Epithelial cell of prostate (primary cell): ENCODE data around the gene HBG1.
A peak's percentile ranks its signal among the peaks of the same experiment; 100 is the strongest.
"Not testable (repeated sequence)": the region's sequence is repeated elsewhere in the genome, so short reads cannot be mapped to it uniquely, and the experiment has no call there.

Experiments used
- DNase-seq: peaks from one replicate; pipeline ENCODE4 v3.0.0-alpha.2; 2011; ENCODE audit warnings: low read depth, low spot score
- H3K27ac ChIP-seq: fragments of 450-650 bp; 2 replicates; pipeline ENCODE4 v1.5.1; 2017; ENCODE audit warnings: mild to moderate bottlenecking

Gene HBG1

DNA sequence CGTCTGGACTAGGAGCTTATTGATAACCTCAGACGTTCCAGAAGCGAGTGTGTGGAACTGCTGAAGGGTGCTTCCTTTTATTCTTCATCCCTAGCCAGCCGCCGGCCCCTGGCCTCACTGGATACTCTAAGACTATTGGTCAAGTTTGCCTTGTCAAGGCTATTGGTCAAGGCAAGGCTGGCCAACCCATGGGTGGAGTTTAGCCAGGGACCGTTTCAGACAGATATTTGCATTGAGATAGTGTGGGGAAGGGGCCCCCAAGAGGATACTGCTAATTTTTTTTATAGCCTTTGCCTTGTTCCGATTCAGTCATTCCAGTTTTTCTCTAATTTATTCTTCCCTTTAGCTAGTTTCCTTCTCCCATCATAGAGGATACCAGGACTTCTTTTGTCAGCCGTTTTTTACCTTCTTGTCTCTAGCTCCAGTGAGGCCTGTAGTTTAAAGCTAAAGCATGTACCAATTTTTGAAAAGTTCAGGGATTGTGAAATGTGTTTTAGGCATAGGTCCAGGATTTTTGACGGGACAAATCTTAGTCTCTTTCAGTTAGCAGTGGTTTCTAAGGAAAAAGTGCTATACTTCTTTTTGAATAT, at the start of gene HBG1:
Gene HBG1, minus strand, starts transcription at position 51 of the 590 bp plus-strand sequence. CDS start 53 bp downstream, outside the sequence.
- not testable (repeated sequence) for DNase-seq, H3K27ac ChIP-seq

DNA sequence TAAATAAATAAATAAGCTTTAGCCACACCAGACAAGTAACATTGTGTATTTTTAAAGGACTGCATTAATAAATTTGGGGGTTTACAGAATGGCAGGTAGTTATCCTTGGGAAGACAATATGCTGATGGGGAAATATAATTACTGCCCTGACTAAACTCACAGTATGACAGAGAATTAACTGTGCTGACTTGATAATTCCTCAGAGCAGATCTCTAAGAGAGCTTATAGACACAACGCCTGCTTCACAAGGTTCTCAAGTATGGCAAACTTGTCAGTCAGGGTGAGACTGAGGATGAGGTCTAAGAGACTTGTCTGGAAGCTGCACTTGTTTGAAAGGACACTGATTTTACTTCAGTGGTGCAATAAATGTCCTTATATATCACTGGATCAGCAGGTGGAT, 48.8 kb upstream of the HBG1 start:
- no peak for DNase-seq
- H3K27ac ChIP-seq, result no peak overlapping the region

DNA sequence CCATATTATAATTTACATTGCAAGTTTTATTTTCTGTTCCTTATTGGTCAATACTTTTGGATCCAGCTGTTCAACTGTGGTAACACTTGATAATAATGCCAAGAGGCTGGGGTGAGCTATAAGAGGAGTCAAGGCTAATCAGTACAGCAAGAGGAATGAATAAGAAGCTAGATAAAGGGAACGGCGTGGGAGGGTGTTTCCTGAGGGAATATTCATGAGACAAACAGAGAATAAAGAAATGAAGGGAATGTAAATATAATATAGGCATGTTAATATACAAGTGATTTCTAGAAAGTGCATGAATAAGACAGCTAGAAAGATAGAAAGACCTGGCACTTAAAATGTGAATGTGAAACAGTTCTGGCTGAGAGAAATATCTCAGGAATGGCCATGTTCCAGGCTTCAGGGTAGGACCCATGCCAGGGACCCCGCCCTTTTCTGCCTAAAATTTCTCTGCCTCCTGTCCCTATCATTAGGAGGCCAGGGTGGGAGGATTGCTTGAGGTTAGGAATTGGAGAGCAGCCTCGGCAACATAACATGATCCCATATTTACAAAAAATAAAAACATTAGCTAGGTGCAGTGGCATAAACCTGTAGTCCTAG, 48.2 kb upstream of the HBG1 start:
- DNase-seq, result no peak
- no peak overlapping the region for H3K27ac ChIP-seq

DNA sequence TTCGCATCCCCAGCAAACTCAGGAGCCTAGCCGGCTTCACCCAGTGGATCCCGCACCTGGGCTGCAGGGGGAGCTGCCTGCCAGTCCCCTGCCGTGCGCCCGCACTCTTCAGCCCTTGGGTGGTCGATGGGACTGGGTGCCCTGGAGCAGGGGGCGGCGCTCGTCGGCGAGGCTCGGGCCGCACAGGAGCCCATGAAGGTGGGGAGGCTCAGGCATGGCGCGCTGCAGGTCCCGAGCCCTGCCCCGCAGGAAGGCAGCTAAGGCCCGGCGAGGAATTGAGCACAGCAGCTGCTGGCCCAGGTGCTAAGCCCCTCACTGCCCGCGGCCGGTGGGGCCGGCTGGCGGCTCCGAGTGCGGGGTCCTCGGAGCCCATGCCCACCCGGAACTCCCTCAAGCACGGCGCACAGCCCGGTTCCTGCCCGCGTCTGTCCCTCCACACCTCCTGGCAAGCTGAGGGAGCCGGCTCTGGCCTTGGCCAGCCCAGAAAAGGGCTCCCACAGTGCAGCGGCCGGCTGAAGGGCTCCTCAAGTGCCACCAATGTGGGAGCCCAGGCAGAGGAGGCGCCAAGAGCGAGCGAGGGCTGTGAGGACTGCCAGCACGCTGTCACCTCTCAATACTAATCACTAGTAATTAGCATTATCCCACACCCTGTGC, 44.8 kb upstream of the HBG1 start:
- DNase-seq, H3K27ac ChIP-seq: not testable (repeated sequence)

DNA sequence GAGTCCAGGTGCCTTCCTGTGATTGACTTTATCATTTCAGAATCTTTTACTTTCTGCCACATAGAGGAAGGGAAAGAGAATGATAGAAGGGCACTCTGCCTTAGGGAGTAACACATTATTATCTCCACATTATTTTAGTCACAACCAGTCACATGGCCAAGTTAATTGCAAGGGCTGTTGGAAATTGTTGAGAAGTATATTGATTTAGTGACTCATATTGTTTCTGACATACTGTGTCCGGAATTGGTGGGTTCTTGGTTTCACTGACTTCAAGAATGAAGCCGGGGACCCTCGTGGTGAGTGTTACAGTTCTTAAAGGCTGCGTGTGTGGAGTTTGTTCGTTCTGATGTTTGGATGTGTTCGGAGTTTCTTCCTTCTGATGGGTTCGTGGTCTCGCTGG, 43.4 kb upstream of the HBG1 start:
- DNase-seq, result no peak
- no peak overlapping the region for H3K27ac ChIP-seq

DNA sequence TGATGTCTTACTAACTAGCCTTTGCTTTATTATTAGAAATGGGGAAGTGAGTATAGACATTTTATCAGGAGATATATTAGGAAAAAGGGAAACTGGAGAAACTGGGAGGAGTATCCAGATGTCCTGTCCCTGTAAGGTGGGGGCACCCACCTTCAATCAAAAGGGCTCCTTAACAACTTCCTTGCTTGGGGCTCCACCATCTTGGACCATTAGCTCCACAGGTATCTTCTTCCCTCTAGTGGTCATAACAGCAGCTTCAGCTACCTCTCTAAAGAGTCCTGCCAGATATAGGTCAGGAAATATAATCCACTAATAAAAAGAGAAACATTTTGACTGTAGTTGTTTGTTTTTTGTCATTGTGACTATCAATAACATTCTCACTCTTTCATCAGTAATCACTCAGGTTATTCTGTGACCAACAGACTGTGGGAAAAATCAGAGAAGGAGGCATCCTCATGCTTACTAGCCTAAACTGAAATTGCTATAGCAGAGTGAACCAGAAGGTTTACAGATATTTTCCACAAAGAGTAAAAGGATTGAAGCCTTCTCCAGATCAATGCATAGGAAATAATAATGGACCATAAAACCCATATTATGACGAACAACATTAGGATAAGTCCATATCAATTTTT, 41.7 kb upstream of the HBG1 start:
- no peak for DNase-seq

DNA sequence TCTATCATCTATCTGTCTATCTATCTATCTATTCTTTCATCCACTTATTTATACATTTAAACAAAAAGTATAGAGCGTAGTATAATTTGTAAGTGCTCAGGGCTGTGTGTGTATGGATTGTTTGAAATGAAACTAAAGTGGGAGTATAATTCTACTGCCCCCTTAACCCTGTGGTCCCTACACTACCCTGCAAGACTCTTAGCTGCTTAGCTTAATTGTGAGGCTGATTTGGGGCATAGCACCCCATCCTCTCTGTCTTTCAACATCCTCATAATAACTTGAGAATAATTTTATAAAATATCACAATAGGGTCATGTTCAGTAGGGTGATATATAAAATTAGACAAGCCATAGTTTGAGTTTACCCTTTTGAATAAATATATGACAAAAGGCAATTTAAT, 40.4 kb upstream of the HBG1 start:
- peak overlapping the region; percentile 34 for H3K27ac ChIP-seq
- no peak for DNase-seq

More for the DNA sequence above, 41.7 kb upstream of the HBG1 start:
- no peak overlapping the region for H3K27ac ChIP-seq

DNA sequence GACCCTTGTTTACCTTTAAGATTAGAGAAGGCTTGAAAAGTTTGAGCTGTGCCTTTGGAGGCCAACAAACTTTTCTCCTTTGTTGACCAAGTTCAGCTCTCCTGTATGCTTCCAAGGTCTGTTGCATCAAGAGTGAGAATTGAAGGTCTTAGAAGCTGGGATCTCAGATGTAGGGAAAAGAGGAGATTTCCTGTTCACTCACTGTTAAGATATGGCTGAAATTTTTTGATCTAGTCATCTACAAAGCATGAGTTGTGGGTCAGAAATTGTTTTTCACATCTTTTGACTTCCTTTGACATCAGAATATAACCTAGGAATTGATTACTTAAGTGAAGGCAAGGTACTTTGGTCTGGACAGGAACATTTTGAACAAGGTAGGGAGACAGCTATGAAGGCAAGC, 40.0 kb upstream of the HBG1 start:
- H3K27ac ChIP-seq, result peak overlapping the region; percentile 34
- DNase-seq, result no peak

DNA sequence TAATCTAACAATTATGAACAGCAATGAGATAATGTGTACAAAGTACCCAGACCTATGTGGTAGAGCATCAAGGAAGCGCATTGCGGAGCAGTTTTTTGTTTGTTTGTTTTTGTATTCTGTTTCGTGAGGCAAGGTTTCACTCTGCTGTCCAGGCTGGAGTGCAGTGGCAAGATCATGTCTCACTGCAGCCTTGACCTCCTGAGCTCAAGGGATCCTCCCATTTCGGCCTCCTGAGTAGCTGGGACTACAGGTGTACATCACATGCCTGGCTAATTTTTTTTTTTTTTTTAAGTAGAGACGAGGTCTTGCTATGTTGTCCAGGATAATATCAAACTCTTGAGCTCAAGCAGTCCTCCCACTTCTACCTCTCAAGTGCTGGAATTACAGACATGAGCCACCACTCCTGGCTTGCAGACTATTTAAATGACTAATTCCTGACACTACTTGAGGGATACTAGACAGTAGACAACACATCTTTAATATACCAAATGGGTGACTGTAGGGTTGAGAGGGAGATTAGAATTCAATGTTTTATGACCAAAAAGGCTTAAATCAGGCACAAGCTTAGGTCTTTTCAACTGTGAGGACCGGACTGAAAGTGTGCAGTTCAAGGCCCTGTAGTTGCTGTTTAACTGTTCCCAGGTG, 39.4 kb upstream of the HBG1 start:
- peak overlapping the region; percentile 34 for H3K27ac ChIP-seq
- no peak for DNase-seq

DNA sequence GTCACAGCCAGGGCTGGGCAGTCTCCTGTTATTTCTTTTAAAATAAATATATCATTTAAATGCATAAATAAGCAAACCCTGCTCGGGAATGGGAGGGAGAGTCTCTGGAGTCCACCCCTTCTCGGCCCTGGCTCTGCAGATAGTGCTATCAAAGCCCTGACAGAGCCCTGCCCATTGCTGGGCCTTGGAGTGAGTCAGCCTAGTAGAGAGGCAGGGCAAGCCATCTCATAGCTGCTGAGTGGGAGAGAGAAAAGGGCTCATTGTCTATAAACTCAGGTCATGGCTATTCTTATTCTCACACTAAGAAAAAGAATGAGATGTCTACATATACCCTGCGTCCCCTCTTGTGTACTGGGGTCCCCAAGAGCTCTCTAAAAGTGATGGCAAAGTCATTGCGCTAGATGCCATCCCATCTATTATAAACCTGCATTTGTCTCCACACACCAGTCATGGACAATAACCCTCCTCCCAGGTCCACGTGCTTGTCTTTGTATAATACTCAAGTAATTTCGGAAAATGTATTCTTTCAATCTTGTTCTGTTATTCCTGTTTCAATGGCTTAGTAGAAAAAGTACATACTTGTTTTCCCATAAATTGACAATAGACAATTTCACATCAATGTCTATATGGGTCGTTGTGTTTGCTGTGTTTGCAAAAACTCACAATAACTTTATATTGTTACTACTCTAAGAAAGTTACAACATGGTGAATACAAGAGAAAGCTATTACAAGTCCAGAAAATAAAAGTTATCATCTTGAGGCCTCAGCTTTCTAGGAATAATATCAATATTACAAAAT, 38.6 kb upstream of the HBG1 start:
- peak overlapping the region; percentile 95 for H3K27ac ChIP-seq
- DNase-seq, result no peak

DNA sequence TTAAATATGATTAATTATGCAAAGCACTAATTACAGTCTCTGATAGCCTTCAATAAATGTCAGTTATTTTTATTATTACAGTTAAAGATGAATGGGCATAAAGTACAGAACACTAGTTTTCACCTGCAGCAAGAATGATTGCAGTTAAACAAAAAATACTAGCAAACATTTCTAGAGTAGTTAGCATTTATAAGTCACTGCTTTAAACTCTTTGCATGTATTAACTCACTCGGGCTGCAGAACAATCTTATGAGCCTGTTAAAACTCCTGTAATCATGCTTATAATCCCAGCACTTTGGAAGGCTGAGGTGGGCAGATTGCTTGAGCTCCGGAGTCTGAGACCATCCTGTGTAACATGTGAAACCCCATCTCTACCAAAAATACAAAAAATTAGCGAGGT, 37.2 kb upstream of the HBG1 start:
- DNase-seq, result no peak
- H3K27ac ChIP-seq, result peak overlapping the region; percentile 95

DNA sequence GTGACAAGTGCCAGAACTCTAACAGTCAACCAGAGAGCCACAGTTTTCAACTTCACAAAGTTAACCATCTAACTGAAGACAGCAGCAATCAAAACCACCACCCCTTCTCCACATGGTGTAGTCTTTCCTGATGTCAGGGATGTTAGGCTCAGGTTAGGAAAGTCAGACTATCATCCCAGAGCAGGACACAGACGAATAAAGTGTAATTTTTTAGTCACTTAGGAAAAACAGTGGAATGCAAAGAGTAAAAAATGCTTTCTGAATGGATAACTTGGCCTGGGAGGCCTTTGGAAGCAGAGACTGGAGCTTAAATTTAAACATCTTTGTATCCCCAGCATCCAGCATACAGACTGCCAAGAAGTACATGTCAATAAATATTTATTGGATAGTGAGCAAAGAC, 36.7 kb upstream of the HBG1 start:
- DNase-seq, result no peak
- peak overlapping the region; percentile 95 for H3K27ac ChIP-seq

DNA sequence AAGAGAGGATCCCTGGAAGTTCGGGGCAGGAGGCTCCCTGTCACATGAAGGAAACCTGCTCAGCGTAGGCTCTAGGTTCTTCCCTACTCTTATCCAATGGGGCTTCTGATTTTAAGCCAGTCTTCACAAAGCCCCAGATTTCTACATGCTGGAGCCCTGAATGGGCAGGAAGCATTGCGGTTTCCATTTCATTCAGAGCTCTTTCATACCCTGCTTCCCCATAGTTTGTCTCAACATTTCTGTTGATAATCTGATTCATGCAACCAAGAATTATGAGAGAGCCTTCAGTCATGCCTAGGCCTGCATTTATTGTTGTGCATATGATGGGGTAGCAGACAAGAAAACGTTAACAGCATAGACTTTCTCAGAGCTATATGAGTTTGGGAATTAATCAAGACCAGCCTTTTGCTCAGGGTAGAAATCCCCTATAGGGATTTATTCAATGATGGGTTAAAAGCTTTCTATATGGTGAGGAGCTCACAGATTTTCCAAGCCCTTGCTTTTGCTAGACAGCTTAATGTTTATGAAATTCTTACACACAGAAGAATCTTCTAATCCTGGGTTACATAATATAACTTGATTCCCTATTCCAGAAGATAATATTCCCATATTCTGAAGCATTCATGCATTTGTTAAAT, 36.2 kb upstream of the HBG1 start:
- peak overlapping the region; percentile 95 for H3K27ac ChIP-seq
- DNase-seq, result peak; percentile 75

DNA sequence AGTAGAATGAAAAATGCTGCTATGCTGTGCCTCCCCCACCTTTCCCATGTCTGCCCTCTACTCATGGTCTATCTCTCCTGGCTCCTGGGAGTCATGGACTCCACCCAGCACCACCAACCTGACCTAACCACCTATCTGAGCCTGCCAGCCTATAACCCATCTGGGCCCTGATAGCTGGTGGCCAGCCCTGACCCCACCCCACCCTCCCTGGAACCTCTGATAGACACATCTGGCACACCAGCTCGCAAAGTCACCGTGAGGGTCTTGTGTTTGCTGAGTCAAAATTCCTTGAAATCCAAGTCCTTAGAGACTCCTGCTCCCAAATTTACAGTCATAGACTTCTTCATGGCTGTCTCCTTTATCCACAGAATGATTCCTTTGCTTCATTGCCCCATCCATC, 35.0 kb upstream of the HBG1 start:
- no peak for DNase-seq
- peak overlapping the region; percentile 95 for H3K27ac ChIP-seq

DNA sequence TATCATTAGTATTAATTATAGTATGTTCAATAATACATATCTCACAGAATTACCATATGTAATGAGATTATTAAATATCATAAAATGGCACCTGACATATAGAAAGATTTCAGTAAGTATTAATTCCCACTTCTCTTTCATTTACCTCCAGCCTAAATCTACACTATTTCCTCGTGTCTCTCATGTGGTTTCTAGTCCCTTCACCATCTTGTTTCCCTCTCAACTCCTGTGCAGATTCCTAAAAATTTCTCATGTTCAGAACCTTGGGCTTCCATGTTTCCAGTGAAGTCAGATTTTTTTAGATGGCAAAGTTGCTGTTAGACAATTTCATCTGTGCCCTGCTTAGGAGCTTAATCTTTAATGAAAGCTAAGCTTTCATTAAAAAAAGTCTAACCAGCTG, 34.2 kb upstream of the HBG1 start:
- DNase-seq, result no peak
- no peak overlapping the region for H3K27ac ChIP-seq

DNA sequence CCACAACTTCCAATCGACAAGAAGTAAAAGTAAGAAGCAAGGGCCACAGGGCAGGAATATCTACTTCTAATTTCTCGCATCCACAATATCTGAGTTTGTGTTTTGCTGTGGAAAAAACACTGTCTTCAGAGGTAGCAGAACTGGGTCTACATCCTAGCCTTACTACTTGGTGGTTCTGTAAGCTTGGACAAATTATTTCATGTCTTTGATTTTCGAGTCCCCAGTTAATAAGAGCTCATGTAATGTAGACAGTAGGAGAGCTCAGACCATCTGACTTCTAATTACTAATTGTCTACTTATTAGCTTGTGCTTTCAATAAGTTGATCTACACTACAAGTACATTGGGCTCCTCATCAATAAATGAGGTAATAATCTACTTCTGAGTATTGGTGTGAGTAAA, 33.4 kb upstream of the HBG1 start:
- DNase-seq, result no peak
- no peak overlapping the region for H3K27ac ChIP-seq

DNA sequence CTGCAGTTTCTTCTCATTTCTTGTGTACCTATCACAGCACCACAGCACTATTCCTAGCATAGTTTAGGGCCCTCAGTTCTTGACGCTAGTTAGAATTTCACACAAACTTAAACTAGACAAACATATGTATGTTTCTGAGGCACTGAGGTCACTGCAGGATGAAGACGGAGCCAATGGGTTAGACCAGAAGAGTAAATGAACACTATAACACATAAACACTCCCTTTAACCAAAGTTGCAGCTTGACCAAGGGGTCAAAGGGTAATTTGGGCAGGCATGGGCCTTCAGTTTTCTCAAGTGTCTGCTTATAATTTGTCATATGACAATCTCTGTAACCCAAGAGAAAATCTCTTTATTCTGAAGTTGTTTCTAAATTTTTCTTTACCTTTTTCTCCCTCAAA, 33.0 kb upstream of the HBG1 start:
- H3K27ac ChIP-seq, result no peak overlapping the region
- no peak for DNase-seq

DNA sequence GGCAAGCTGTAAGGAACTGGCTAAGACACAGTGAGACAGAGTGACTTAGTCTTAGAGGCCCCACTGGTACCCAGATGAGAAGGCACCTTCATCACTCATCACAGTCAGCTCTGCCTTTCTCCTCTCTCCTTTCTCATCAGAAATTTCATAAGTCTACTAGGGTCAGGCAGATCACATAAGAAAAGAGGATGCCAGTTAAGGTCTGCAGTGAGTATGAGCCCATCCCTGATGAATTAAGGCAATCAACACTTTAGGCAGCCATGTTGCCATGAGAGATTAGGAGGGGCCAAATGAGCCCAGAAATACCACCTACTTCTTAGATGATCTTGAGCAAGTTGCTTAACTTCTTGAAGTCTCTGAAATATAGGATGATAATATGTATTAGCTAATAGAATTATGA, 31.9 kb upstream of the HBG1 start:
- no peak overlapping the region for H3K27ac ChIP-seq
- DNase-seq, result no peak

DNA sequence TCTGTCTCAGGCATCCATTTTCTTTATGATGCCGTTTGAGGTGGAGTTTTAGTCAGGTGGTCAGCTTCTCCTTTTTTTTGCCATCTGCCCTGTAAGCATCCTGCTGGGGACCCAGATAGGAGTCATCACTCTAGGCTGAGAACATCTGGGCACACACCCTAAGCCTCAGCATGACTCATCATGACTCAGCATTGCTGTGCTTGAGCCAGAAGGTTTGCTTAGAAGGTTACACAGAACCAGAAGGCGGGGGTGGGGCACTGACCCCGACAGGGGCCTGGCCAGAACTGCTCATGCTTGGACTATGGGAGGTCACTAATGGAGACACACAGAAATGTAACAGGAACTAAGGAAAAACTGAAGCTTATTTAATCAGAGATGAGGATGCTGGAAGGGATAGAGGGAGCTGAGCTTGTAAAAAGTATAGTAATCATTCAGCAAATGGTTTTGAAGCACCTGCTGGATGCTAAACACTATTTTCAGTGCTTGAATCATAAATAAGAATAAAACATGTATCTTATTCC, 31.0 kb upstream of the HBG1 start:
- H3K27ac ChIP-seq, result peak overlapping the region; percentile 36

More for the DNA sequence above, 31.0 kb upstream of the HBG1 start:
- DNase-seq, result peak; percentile 92
